ENCODE measurements around the gene NUS1. TPM values are rescaled to one million over a fixed set of nuclear protein-coding genes. Genes with fewer than 3 reads are reported as not detected.

The NUS1 gene
- total and polyA plus RNA-seq, 2 experiments from 2014 or later = 34.6 to 69.0 TPM

GRCh38 chr6:117629119-117629660 lies 46.1 kb upstream of the NUS1 start:
- no peak overlapping the region for H3K4me3 Mint-ChIP-seq
- H3K27ac ChIP-seq (ENCODE audit: low read depth) = no peak overlapping the region
- H3K9me2 ChIP-seq (ENCODE audit: insufficient read depth) = peaks cover 8% of the 10 kb centered on the region; the same call in 1 of the 2 replicates

GRCh38 chr6:117637770-117638169 lies 37.5 kb upstream of the NUS1 start:
- Mint-ChIP-seq H3K4me1 (no peaks in the 10 kb centered on the region), H3K4me3 (no peak overlapping the region), H3K36me3 (ENCODE audit: low read depth) (peaks cover 46% of the 10 kb centered on the region), H3K27me3 (ENCODE audit: insufficient read depth, low read depth, poor library complexity) (no peaks in the 10 kb centered on the region), H3K9me3 (peaks cover 18% of the 10 kb centered on the region; the same call in 2 of the 3 replicates), H3K27ac (no peak overlapping the region)
- Histone ChIP-seq H3K36me3 (ENCODE audit: insufficient read depth) (peaks cover 5% of the 10 kb centered on the region; the same call in 1 of the 2 replicates), H3K4me1 (ENCODE audit: insufficient read depth) (no peaks in the 10 kb centered on the region), H3K4me2 (no peak overlapping the region), H3K9me2 (ENCODE audit: insufficient read depth) (no peaks in the 10 kb centered on the region), H3K4me3 (no peak overlapping the region), H3F3A (replicated peaks; ENCODE audit: low read depth) (no peaks in the 10 kb centered on the region), H3K27ac (ENCODE audit: low read depth) (no peak overlapping the region), H2AFZ (no peak overlapping the region), H3K79me2 (replicated peaks; ENCODE audit: insufficient read depth) (no peaks in the 10 kb centered on the region), H4K20me1 (replicated peaks; ENCODE audit: insufficient read depth) (no peaks in the 10 kb centered on the region), H3K27me3 (ENCODE audit: insufficient read depth) (no peaks in the 10 kb centered on the region)
- ATAC-seq = no peak
- DNase-seq (ENCODE audit: low spot score) = no peak
- TF ChIP-seq ZNF462 (CRISPR knock-in tag; IDR thresholded peaks at IDR 0.05) (no peak), EZH2phosphoT487 (IDR thresholded peaks at IDR 0.05; ENCODE audit: unreplicated experiment) (no peak), REST (IDR thresholded peaks at IDR 0.05; ENCODE audit: unreplicated experiment) (no peak), JUNB (IDR thresholded peaks at IDR 0.05; ENCODE audit: unreplicated experiment) (no peak), STAT1 (IDR thresholded peaks at IDR 0.05; ENCODE audit: unreplicated experiment) (no peak), POLR2AphosphoS5 (IDR thresholded peaks at IDR 0.05; ENCODE audit: low read depth) (no peak), CTCF (conservative IDR thresholded peaks at IDR 0.05; ENCODE audit: low read depth in 2 of 2) (no peak), ZNF114 (CRISPR knock-in tag; IDR thresholded peaks at IDR 0.05) (no peak)

More at GRCh38 chr6:117629119-117629660, 46.1 kb upstream of the NUS1 start:
- Histone ChIP-seq H3F3A (replicated peaks; ENCODE audit: low read depth) (no peaks in the 10 kb centered on the region), H3K79me2 (replicated peaks; ENCODE audit: insufficient read depth) (no peaks in the 10 kb centered on the region), H2AFZ (no peak overlapping the region), H3K4me3 (no peak overlapping the region), H3K4me2 (no peak overlapping the region), H4K20me1 (replicated peaks; ENCODE audit: insufficient read depth) (no peaks in the 10 kb centered on the region), H3K36me3 (ENCODE audit: insufficient read depth) (peaks cover 18% of the 10 kb centered on the region), H3K4me1 (ENCODE audit: insufficient read depth) (no peaks in the 10 kb centered on the region), H3K27me3 (ENCODE audit: insufficient read depth) (no peaks in the 10 kb centered on the region)
- Mint-ChIP-seq H3K27ac (no peak overlapping the region), H3K36me3 (ENCODE audit: low read depth) (peaks cover 53% of the 10 kb centered on the region), H3K27me3 (ENCODE audit: insufficient read depth, low read depth, poor library complexity) (peaks cover 2% of the 10 kb centered on the region), H3K4me1 (no peaks in the 10 kb centered on the region), H3K9me3 (peaks cover 56% of the 10 kb centered on the region)
- TF ChIP-seq POLR2AphosphoS5 (IDR thresholded peaks at IDR 0.05; ENCODE audit: low read depth) (no peak), JUNB (IDR thresholded peaks at IDR 0.05; ENCODE audit: unreplicated experiment) (no peak)
- no peak for ATAC-seq
- no peak for DNase-seq (ENCODE audit: low spot score)
